HEK293 (cell line): ENCODE results near the gene KLF2.

Experiments
- CTCF ChIA-PET: fragments of 350-600 bp; formaldehyde crosslinking; extraction: SDS; loops from one replicate; lab custom pipeline; 2021; ENCODE audit warnings: antibody characterized with exemption; lab: Yijun Ruan, JAX
- POLR2A ChIA-PET: fragments of 300-600 bp; formaldehyde crosslinking; extraction: SDS; loops from one replicate; lab custom pipeline; 2020; ENCODE audit warnings: antibody characterized with exemption, inconsistent platforms; lab: Yijun Ruan, JAX
- H3K27ac ChIP-seq: fragments of 200-500 bp; sonication (Bioruptor generic); 2 replicates; pipeline ENCODE4 v1.5.1; 2014; ENCODE audit warnings: low read depth, low read length, control low read depth, inconsistent platforms; ENCODE audit errors: extremely low read depth
- H3K36me3 ChIP-seq, 2 experiments: fragments of 200-500 bp in 1 of 2; sonication (Bioruptor generic) in 1 of 2; 1 replicate in 1 of 2; 2 replicates in 1 of 2; pipeline ENCODE4 v1.5.1; 2014 to 2017; ENCODE audit warnings: inconsistent platforms in 2 of 2, low read length in 2 of 2; ENCODE audit not compliant: control insufficient read depth in 2 of 2, insufficient read depth in 1 of 2
- H3K4me1 ChIP-seq: fragments of 200-500 bp; sonication (Bioruptor generic); 2 replicates; pipeline ENCODE4 v1.5.1; 2014; ENCODE audit warnings: mild to moderate bottlenecking, low read length, inconsistent platforms; ENCODE audit not compliant: control insufficient read depth, insufficient read depth
- H3K4me3 ChIP-seq: 2 replicates; pipeline ENCODE4 v1.5.1; 2011; ENCODE audit warnings: low read depth, mild to moderate bottlenecking, control low read depth, low read length, moderate library complexity
- H3K9me3 ChIP-seq: fragments of 200-500 bp; sonication (Bioruptor generic); 2 replicates; pipeline ENCODE4 v1.5.1; 2014; ENCODE audit warnings: low read depth, low read length, inconsistent platforms; ENCODE audit not compliant: control insufficient read depth, insufficient read depth
- BCL11A ChIP-seq: fragments of 450-650 bp; formaldehyde crosslinking; IDR thresholded peaks from 2 replicates; pipeline ENCODE4 v1.5.1; 2016; ENCODE audit warnings: low read depth, missing biosample characterization, missing genetic modification characterization
- HIC1 ChIP-seq: fragments of 450-650 bp; formaldehyde crosslinking; IDR thresholded peaks from 2 replicates; pipeline ENCODE4 v1.5.1; 2016; ENCODE audit warnings: missing biosample characterization, missing genetic modification characterization
- OSR2 ChIP-seq: fragments of 450-650 bp; formaldehyde crosslinking; IDR thresholded peaks from 2 replicates; pipeline ENCODE4 v1.5.1; 2016; ENCODE audit warnings: missing biosample characterization, missing genetic modification characterization
- SCRT2 ChIP-seq: fragments of 450-650 bp; formaldehyde crosslinking; IDR thresholded peaks from 2 replicates; pipeline ENCODE4 v1.5.1; 2016; ENCODE audit warnings: missing biosample characterization, missing genetic modification characterization
- WT1 ChIP-seq: fragments of 450-650 bp; formaldehyde crosslinking; IDR thresholded peaks from 2 replicates; pipeline ENCODE4 v1.5.1; 2016; ENCODE audit warnings: missing biosample characterization, missing genetic modification characterization
- ZFP3 ChIP-seq: fragments of 450-650 bp; formaldehyde crosslinking; IDR thresholded peaks from 2 replicates; pipeline ENCODE4 v1.5.1; 2016; ENCODE audit warnings: low read depth, missing biosample characterization, missing genetic modification characterization
- ZIC2 ChIP-seq: fragments of 450-650 bp; formaldehyde crosslinking; IDR thresholded peaks from 2 replicates; pipeline ENCODE4 v1.5.1; 2016; ENCODE audit warnings: missing biosample characterization, missing genetic modification characterization
- ZNF140 ChIP-seq: fragments of 450-650 bp; formaldehyde crosslinking; IDR thresholded peaks from 2 replicates; pipeline ENCODE4 v1.5.1; 2016; ENCODE audit warnings: missing biosample characterization, missing genetic modification characterization
- ZNF146 ChIP-seq: fragments of 450-650 bp; formaldehyde crosslinking; IDR thresholded peaks from 2 replicates; pipeline ENCODE4 v1.5.1; 2016; ENCODE audit warnings: missing biosample characterization, missing genetic modification characterization
- ZNF148 ChIP-seq: fragments of 450-650 bp; formaldehyde crosslinking; IDR thresholded peaks from 2 replicates; pipeline ENCODE4 v1.5.0; 2017; ENCODE audit warnings: missing biosample characterization, missing genetic modification characterization, borderline replicate concordance
- ZNF175 ChIP-seq: fragments of 450-650 bp; formaldehyde crosslinking; IDR thresholded peaks from 2 replicates; pipeline ENCODE4 v1.5.1; 2016; ENCODE audit warnings: missing biosample characterization, missing genetic modification characterization
- ZNF18 ChIP-seq: fragments of 450-650 bp; formaldehyde crosslinking; IDR thresholded peaks from 2 replicates; pipeline ENCODE4 v1.5.1; 2016; ENCODE audit warnings: missing biosample characterization, missing genetic modification characterization
- ZNF404 ChIP-seq: fragments of 450-650 bp; formaldehyde crosslinking; IDR thresholded peaks from 2 replicates; pipeline ENCODE4 v1.5.1; 2017; ENCODE audit warnings: missing biosample characterization, missing genetic modification characterization
- ZNF449 ChIP-seq: fragments of 450-650 bp; formaldehyde crosslinking; IDR thresholded peaks from 2 replicates; pipeline ENCODE4 v1.5.1; 2017; ENCODE audit warnings: missing biosample characterization, mild to moderate bottlenecking, missing genetic modification characterization, moderate library complexity
- ZNF473 ChIP-seq: fragments of 450-650 bp; formaldehyde crosslinking; IDR thresholded peaks from 2 replicates; pipeline ENCODE4 v1.5.1; 2017; ENCODE audit warnings: missing biosample characterization, missing genetic modification characterization
- ZNF596 ChIP-seq: fragments of 450-650 bp; IDR thresholded peaks from 2 replicates; pipeline ENCODE4 v1.5.0; 2018; ENCODE audit warnings: missing biosample characterization, mild to moderate bottlenecking, missing genetic modification characterization, moderate library complexity
- ZNF624 ChIP-seq: fragments of 450-650 bp; formaldehyde crosslinking; IDR thresholded peaks from 2 replicates; pipeline ENCODE4 v1.5.1; 2017; ENCODE audit warnings: missing biosample characterization, missing genetic modification characterization
- ZSCAN4 ChIP-seq: fragments of 450-650 bp; formaldehyde crosslinking; IDR thresholded peaks from 2 replicates; pipeline ENCODE4 v1.5.1; 2017; ENCODE audit warnings: missing biosample characterization, missing genetic modification characterization
- ZXDB ChIP-seq: fragments of 450-650 bp; formaldehyde crosslinking; IDR thresholded peaks from 2 replicates; pipeline ENCODE4 v1.5.1; 2016; ENCODE audit warnings: missing biosample characterization, missing genetic modification characterization

Gene KLF2

GRCh38 chr19:16281743-16282142, 42.9 kb upstream of the KLF2 start:
- no peaks in the 10 kb centered on the region; the same call in 1 of the 2 replicates for H3K4me1 ChIP-seq
- no peaks in the 10 kb centered on the region for H3K9me3 ChIP-seq
- TF ChIP-seq ZNF18 (tag by site-specific recombination) (no peak), ZSCAN4 (tag by site-specific recombination) (peak; percentile 91)
- no peak overlapping the region for H3K27ac ChIP-seq
- ChIA-PET POLR2A (interaction anchor here (0.6 to 0.7 kb wide), 2 partner anchors 40 to 58 kb away, joined by 3 to 4 read pairs; no protein-coding TSS in a partner anchor), CTCF (interaction anchor here (0.6 kb wide), 1 partner anchor 11 kb away, joined by 3 read pairs; no protein-coding TSS in a partner anchor)
- H3K4me3 ChIP-seq, result no peak overlapping the region
- no peaks in the 10 kb centered on the region for H3K36me3 ChIP-seq

GRCh38 chr19:16283210-16284061, 41.2 kb upstream of the KLF2 start:
- TF ChIP-seq ZNF148 (tag by site-specific recombination) (no peak), ZXDB (tag by site-specific recombination) (no peak), ZNF140 (tag by site-specific recombination) (no peak), ZIC2 (tag by site-specific recombination) (no peak), ZNF175 (tag by site-specific recombination) (no peak)
- Histone ChIP-seq H3K9me3 (no peaks in the 10 kb centered on the region), H3K4me1 (no peaks in the 10 kb centered on the region; the same call in 1 of the 2 replicates), H3K4me3 (no peak overlapping the region), H3K36me3 (no peaks in the 10 kb centered on the region), H3K27ac (no peak overlapping the region)
- ChIA-PET CTCF (interaction anchor here (0.6 kb wide), 1 partner anchor 85 kb away, joined by 3 read pairs; no protein-coding TSS in a partner anchor), POLR2A (interaction anchor here (0.5 kb wide), 1 partner anchor 8 kb away, joined by 4 read pairs; no protein-coding TSS in a partner anchor)

GRCh38 chr19:16284505-16284904, 40.1 kb upstream of the KLF2 start:
- H3K36me3 ChIP-seq, result no peaks in the 10 kb centered on the region
- POLR2A ChIA-PET, result no interaction called here
- no peaks in the 10 kb centered on the region; the same call in 1 of the 2 replicates for H3K4me1 ChIP-seq
- H3K9me3 ChIP-seq, result no peaks in the 10 kb centered on the region
- CTCF ChIA-PET, result interaction anchor here (0.7 kb wide), 1 partner anchor 221 kb away, joined by 3 read pairs; no protein-coding TSS in a partner anchor
- no peak overlapping the region for H3K4me3 ChIP-seq
- no peak overlapping the region for H3K27ac ChIP-seq
- TF ChIP-seq OSR2 (tag by site-specific recombination) (no peak), ZFP3 (tag by site-specific recombination) (no peak), ZNF404 (tag by site-specific recombination) (no peak), ZNF449 (tag by site-specific recombination) (no peak), ZNF146 (tag by site-specific recombination) (no peak), WT1 (tag by site-specific recombination) (no peak), ZNF473 (tag by site-specific recombination) (no peak), ZNF624 (no peak), HIC1 (no peak), BCL11A (no peak), SCRT2 (no peak), ZNF596 (no peak)
